SU-DHL-6 (cell line): ENCODE results near the gene SH3GLB2.

Experiments used
- H2AFZ ChIP-seq: fragments of 200-600 bp; sonication (generic); 2 replicates; pipeline ENCODE4 v1.6.1; 2014; ENCODE audit warnings: low read depth, mild to moderate bottlenecking, moderate library complexity, mixed read lengths, antibody characterized with exemption, low read length; ENCODE audit not compliant: severe bottlenecking
- H3F3A ChIP-seq: fragments of 200-600 bp; shearing (Covaris generic); 2 replicates; pipeline ENCODE4 v1.6.0; 2016; ENCODE audit warnings: antibody characterized with exemption, mild to moderate bottlenecking; ENCODE audit not compliant: insufficient read depth
- H3K27ac ChIP-seq: fragments of 200-600 bp; sonication (generic); 2 replicates; pipeline ENCODE4 v1.5.1; 2016; ENCODE audit warnings: low read depth, mild to moderate bottlenecking, low read length, moderate library complexity, mixed read lengths
- H3K27me3 ChIP-seq: fragments of 200-600 bp; sonication (generic), shearing (Covaris generic); 2 replicates; pipeline ENCODE4 v1.6.0; 2014; ENCODE audit warnings: mild to moderate bottlenecking, low read length
- H3K36me3 ChIP-seq: fragments of 200-600 bp; sonication (generic); 2 replicates; pipeline ENCODE4 v1.6.1; 2014; ENCODE audit warnings: mild to moderate bottlenecking, low read length, mixed read lengths
- H3K4me2 ChIP-seq: fragments of 300-600, 200-600 bp; shearing (Covaris generic), sonication (generic); 2 replicates; pipeline ENCODE4 v1.6.0; 2014; ENCODE audit warnings: low read length, low read depth, mild to moderate bottlenecking; ENCODE audit not compliant: poor library complexity, severe bottlenecking
- H3K4me3 ChIP-seq: fragments of 200-600 bp; sonication (generic); 2 replicates; pipeline ENCODE4 v1.5.1; 2014; ENCODE audit warnings: antibody characterized with exemption, low read length, mild to moderate bottlenecking, mixed read lengths; ENCODE audit not compliant: insufficient read depth, poor library complexity, severe bottlenecking
- H3K79me2 ChIP-seq: fragments of 200-600 bp; sonication (generic); 2 replicates; pipeline ENCODE4 v1.6.1; 2014; ENCODE audit warnings: mild to moderate bottlenecking, low read length, moderate library complexity; ENCODE audit not compliant: insufficient read depth
- H3K9ac ChIP-seq: fragments of 200-600 bp; sonication (generic); 2 replicates; pipeline ENCODE4 v1.7.0; 2014; ENCODE audit warnings: mild to moderate bottlenecking, low read length
- H3K9me2 ChIP-seq: fragments of 200-600 bp; sonication (generic); replicated peaks from 2 replicates; pipeline ENCODE4 v1.6.1; 2014; ENCODE audit warnings: low read length; ENCODE audit not compliant: insufficient read depth
- H3K9me3 ChIP-seq: fragments of 200-600 bp; sonication (generic); 2 replicates; pipeline ENCODE4 v1.6.1; 2014; ENCODE audit warnings: low read length, mixed read lengths; ENCODE audit not compliant: insufficient read depth
- H4K20me1 ChIP-seq: fragments of 200-600 bp; sonication (generic); 2 replicates; pipeline ENCODE4 v1.6.1; 2014; ENCODE audit warnings: low read depth, mild to moderate bottlenecking, antibody characterized with exemption, low read length, moderate library complexity, mixed read lengths
- EZH2phosphoT487 ChIP-seq: fragments of 200-600 bp; sonication (generic), shearing (Covaris generic); conservative IDR thresholded peaks from 2 replicates; pipeline ENCODE4 v1.6.1; 2018; ENCODE audit warnings: mild to moderate bottlenecking, antibody characterized with exemption, low read length, moderate library complexity, mixed read lengths
- TF ChIP-seq, protein P1 (sequence below): fragments of 200-600 bp; sonication (generic); IDR thresholded peaks from one replicate; pipeline ENCODE4 v1.5.1; 2017; ENCODE audit warnings: antibody characterized with exemption, mild to moderate bottlenecking, low read length, moderate library complexity; ENCODE audit not compliant: insufficient read depth, poor library complexity, severe bottlenecking

The SH3GLB2 gene

DNA sequence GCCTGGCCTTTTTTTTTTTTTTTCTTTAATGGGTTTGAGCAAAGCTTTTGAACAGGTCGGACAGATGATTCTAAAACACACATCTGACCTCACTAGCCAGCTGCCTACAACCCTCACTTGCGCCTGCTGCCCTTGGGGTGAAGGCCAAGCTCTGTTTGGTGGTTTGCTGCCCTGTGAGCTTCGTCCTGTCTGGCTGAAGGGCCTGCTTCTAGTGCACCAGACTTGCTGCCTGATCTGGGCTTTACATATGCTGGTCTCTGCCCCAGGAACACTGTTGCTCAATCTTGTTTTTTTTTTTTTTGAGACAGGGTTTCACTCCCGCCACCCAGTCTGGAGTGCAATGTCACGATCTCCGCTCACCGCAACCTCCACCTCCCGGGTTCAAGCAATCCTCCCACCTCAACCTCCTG lies 36.4 kb upstream of the SH3GLB2 start:
- H2AFZ ChIP-seq, result no peak overlapping the region
- H3F3A ChIP-seq, result no peaks in the 10 kb centered on the region
- no peaks in the 10 kb centered on the region for H3K36me3 ChIP-seq
- no peak overlapping the region for H3K27ac ChIP-seq
- H3K4me3 ChIP-seq, result no peak overlapping the region
- no peak for TF ChIP-seq EZH2phosphoT487
- TF ChIP-seq, protein P1, sequence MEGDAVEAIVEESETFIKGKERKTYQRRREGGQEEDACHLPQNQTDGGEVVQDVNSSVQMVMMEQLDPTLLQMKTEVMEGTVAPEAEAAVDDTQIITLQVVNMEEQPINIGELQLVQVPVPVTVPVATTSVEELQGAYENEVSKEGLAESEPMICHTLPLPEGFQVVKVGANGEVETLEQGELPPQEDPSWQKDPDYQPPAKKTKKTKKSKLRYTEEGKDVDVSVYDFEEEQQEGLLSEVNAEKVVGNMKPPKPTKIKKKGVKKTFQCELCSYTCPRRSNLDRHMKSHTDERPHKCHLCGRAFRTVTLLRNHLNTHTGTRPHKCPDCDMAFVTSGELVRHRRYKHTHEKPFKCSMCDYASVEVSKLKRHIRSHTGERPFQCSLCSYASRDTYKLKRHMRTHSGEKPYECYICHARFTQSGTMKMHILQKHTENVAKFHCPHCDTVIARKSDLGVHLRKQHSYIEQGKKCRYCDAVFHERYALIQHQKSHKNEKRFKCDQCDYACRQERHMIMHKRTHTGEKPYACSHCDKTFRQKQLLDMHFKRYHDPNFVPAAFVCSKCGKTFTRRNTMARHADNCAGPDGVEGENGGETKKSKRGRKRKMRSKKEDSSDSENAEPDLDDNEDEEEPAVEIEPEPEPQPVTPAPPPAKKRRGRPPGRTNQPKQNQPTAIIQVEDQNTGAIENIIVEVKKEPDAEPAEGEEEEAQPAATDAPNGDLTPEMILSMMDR, result no peak
- no peak overlapping the region for H3K9ac ChIP-seq
- H3K27me3 ChIP-seq, result no peaks in the 10 kb centered on the region
- no peaks in the 10 kb centered on the region for H3K9me3 ChIP-seq
- H3K4me2 ChIP-seq, result no peak overlapping the region
- no peaks in the 10 kb centered on the region for H3K79me2 ChIP-seq
- no peaks in the 10 kb centered on the region for H3K9me2 ChIP-seq
- no peaks in the 10 kb centered on the region for H4K20me1 ChIP-seq

- Histone ChIP-seq H3K9ac (no peak overlapping the region), H3K27me3 (no peaks in the 10 kb centered on the region), H3K4me3 (no peak overlapping the region), H2AFZ (no peak overlapping the region), H3K9me3 (no peaks in the 10 kb centered on the region), H3K79me2 (no peaks in the 10 kb centered on the region), H3K9me2 (no peaks in the 10 kb centered on the region), H4K20me1 (no peaks in the 10 kb centered on the region), H3K27ac (no peak overlapping the region), H3K36me3 (no peaks in the 10 kb centered on the region), H3K4me2 (no peak overlapping the region), H3F3A (no peaks in the 10 kb centered on the region)
- TF ChIP-seq, protein P1, result no peak
- no peak for TF ChIP-seq EZH2phosphoT487
These were observed 34.9 kb upstream of the SH3GLB2 start for GRCh38 chr9:129063061-129063460.

DNA sequence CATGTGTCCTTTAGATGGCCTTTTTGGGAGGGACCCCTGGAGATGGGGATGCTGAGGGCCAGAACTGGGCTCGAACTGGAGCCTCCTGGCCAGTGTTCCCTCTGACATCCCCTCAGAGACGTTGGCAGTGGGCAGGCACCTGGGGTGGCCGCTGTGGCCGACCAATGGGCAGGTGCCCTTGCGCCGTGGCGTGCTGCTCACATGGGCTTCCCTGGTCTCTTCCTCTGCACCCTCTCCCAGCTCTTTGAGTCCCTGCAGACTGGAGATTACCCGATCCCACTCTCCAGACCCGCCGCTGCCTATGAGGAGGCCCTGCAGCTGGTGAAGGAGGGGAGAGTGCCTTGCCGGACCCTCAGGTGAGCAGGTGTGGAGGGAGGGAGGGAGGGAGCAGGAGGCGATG lies 32.9 kb upstream of the SH3GLB2 start:
- Histone ChIP-seq H3K4me3 (no peak overlapping the region), H4K20me1 (no peaks in the 10 kb centered on the region), H3K79me2 (no peaks in the 10 kb centered on the region), H3K27ac (no peak overlapping the region), H3K9ac (no peak overlapping the region), H3K4me2 (no peak overlapping the region), H3K9me2 (no peaks in the 10 kb centered on the region), H3K27me3 (no peaks in the 10 kb centered on the region), H3F3A (no peaks in the 10 kb centered on the region), H3K9me3 (no peaks in the 10 kb centered on the region), H3K36me3 (no peaks in the 10 kb centered on the region), H2AFZ (no peak overlapping the region)
- TF ChIP-seq, protein P1, result no peak
- TF ChIP-seq EZH2phosphoT487, result no peak
